HepG2 (cell line): ENCODE results near the gene NINL. TPM values are rescaled to one million over a fixed set of nuclear protein-coding genes. Genes with fewer than 3 reads are reported as not detected.

ENCODE experiments used
- BRD4 ChIP-seq: sonication (generic); formaldehyde crosslinking; IDR thresholded peaks from 2 replicates; pipeline ENCODE4 v1.4.0; 2020; ENCODE audit warnings: missing genetic modification reagents
- CAMTA2 ChIP-seq: sonication (generic); formaldehyde crosslinking; IDR thresholded peaks from 2 replicates; pipeline ENCODE4 v1.4.0; 2020; ENCODE audit warnings: mild to moderate bottlenecking, missing genetic modification reagents, borderline replicate concordance
- DNMT1 ChIP-seq: sonication (generic); formaldehyde crosslinking; IDR thresholded peaks from 2 replicates; pipeline ENCODE4 v1.5.1; 2020; ENCODE audit warnings: mild to moderate bottlenecking, missing genetic modification reagents
- DNMT3B ChIP-seq: conservative IDR thresholded peaks from 2 replicates; pipeline ENCODE4 v1.6.1; 2016; ENCODE audit warnings: missing biosample characterization, control low read depth
- E2F5 ChIP-seq: sonication (generic); formaldehyde crosslinking; conservative IDR thresholded peaks from 2 replicates; pipeline ENCODE4 v1.4.0; 2020; ENCODE audit warnings: missing genetic modification reagents
- HOXA9 ChIP-seq: sonication (generic); formaldehyde crosslinking; IDR thresholded peaks from 2 replicates; pipeline ENCODE4 v1.8.1; 2022; ENCODE audit warnings: missing genetic modification reagents, mild to moderate bottlenecking, moderate library complexity, borderline replicate concordance
- MBD4 ChIP-seq: IDR thresholded peaks from 2 replicates; pipeline ENCODE4 v1.6.1; 2012; ENCODE audit warnings: low read length, inconsistent platforms, borderline replicate concordance
- PATZ1 ChIP-seq: sonication (generic); formaldehyde crosslinking; IDR thresholded peaks from 2 replicates; pipeline ENCODE4 v1.4.0; 2020; ENCODE audit warnings: missing genetic modification reagents
- RNF2 ChIP-seq: fragments of 450-650 bp; conservative IDR thresholded peaks from 2 replicates; pipeline ENCODE4 v1.6.1; 2016; ENCODE audit warnings: low read depth
- THYN1 ChIP-seq: sonication (generic); formaldehyde crosslinking; IDR thresholded peaks from 2 replicates; pipeline ENCODE4 v1.8.1; 2023; ENCODE audit warnings: low read depth, mild to moderate bottlenecking, moderate library complexity, missing genetic modification reagents, borderline replicate concordance
- ZBTB8A ChIP-seq: sonication (generic); formaldehyde crosslinking; IDR thresholded peaks from 2 replicates; pipeline ENCODE4 v1.4.0; 2020; ENCODE audit warnings: mild to moderate bottlenecking, low read depth, missing genetic modification reagents, borderline replicate concordance
- ZFP90 ChIP-seq: sonication (generic); formaldehyde crosslinking; IDR thresholded peaks from 2 replicates; pipeline ENCODE4 v1.8.0; 2022; ENCODE audit warnings: missing genetic modification reagents, mild to moderate bottlenecking, inconsistent platforms, borderline replicate concordance
- ZNF383 ChIP-seq: sonication (generic); formaldehyde crosslinking; IDR thresholded peaks from 2 replicates; pipeline ENCODE4 v1.4.0; 2020; ENCODE audit warnings: missing genetic modification reagents, mild to moderate bottlenecking, borderline replicate concordance
- ZNF646 ChIP-seq: sonication (generic); formaldehyde crosslinking; IDR thresholded peaks from 2 replicates; pipeline ENCODE4 v1.9.0; 2021; ENCODE audit warnings: mild to moderate bottlenecking, missing genetic modification reagents
- ZNF784 ChIP-seq: sonication (generic); formaldehyde crosslinking; IDR thresholded peaks from 2 replicates; pipeline ENCODE4 v1.5.1; 2020; ENCODE audit warnings: missing genetic modification reagents, mild to moderate bottlenecking, borderline replicate concordance
- ZNF788 ChIP-seq: sonication (generic); formaldehyde crosslinking; IDR thresholded peaks from 2 replicates; pipeline ENCODE4 v1.5.0; 2020; ENCODE audit warnings: mild to moderate bottlenecking, missing genetic modification reagents, borderline replicate concordance
- polyA plus RNA-seq, 8 experiments: library from polyadenylated mRNA; depleted of rRNA in 3 of 8; stranded (reverse) in 7 of 8; unstranded in 1 of 8; fragments of >200 nt; fragmentation: Illumina TruSeq in 4 of 8; extraction: Trizol in 4 of 8; gene quantifications; 2 replicates each; pipeline versions ENCODE4 v1.2.1 to v1.2.3, GENCODE V29; 2011 to 2016; ENCODE audit warnings: low read depth in 4 of 8, missing spikeins in 1 of 8, mixed read lengths in 1 of 8; ENCODE audit not compliant: insufficient read depth in 1 of 8
- total RNA-seq, 5 experiments: library from RNA; depleted of rRNA; stranded (reverse); fragments of >200 nt; fragmentation: Illumina TruSeq; extraction: Trizol; gene quantifications; 2 replicates each; pipeline ENCODE4 v1.2.3, GENCODE V29; 2016; ENCODE audit warnings: low read depth in 1 of 5

The NINL gene
- total and polyA plus RNA-seq, 2 of the 13 experiments (the other 11 are each of a cell fraction or from before 2014, with no cell fraction given): 32.3 to 34.3 TPM

GRCh38 chr20:25507385-25508082 is 77.8 kb downstream of the NINL start (continued):
- TF ChIP-seq ZNF646 (CRISPR knock-in tag): peak; percentile 45
- TF ChIP-seq DNMT3B (CRISPR knock-in tag): no peak
- TF ChIP-seq ZNF784 (CRISPR knock-in tag): no peak
- TF ChIP-seq BRD4 (CRISPR knock-in tag): no peak; the same call in 1 of the 2 replicates
- TF ChIP-seq HOXA9 (CRISPR knock-in tag): no peak
- TF ChIP-seq ZBTB8A (CRISPR knock-in tag): 0 out of 2 replicates have a peak, but pooled peaks have one; percentile 1
- 0 out of 2 replicates have a peak, but pooled peaks have one; percentile 36 for TF ChIP-seq ZFP90
- 0 out of 2 replicates have a peak, but pooled peaks have one; percentile 10 for TF ChIP-seq THYN1
- no peak for TF ChIP-seq PATZ1 (CRISPR knock-in tag)
- TF ChIP-seq ZNF383 (CRISPR knock-in tag): 0 out of 2 replicates have a peak, but pooled peaks have one; percentile 15
- 0 out of 2 replicates have a peak, but pooled peaks have one; percentile 22 for TF ChIP-seq ZNF788
- 0 out of 2 replicates have a peak, but pooled peaks have one; percentile 53 for TF ChIP-seq RNF2
- 0 out of 2 replicates have a peak, but pooled peaks have one; percentile 69 for TF ChIP-seq CAMTA2 (CRISPR knock-in tag)
- peak; percentile 66; the same call in 1 of the 2 replicates for TF ChIP-seq DNMT1 (CRISPR knock-in tag)
- TF ChIP-seq E2F5 (CRISPR knock-in tag): 0 out of 2 replicates have a peak, but pooled peaks have one; percentile 12
- no peak for TF ChIP-seq MBD4
